ENCODE measurements around the gene AQR. TPM values are rescaled to one million over a fixed set of nuclear protein-coding genes. Genes with fewer than 3 reads are reported as not detected.

The AQR gene
- total RNA-seq, 1 donor from 2014 or later, result 38.0 TPM

DNA sequence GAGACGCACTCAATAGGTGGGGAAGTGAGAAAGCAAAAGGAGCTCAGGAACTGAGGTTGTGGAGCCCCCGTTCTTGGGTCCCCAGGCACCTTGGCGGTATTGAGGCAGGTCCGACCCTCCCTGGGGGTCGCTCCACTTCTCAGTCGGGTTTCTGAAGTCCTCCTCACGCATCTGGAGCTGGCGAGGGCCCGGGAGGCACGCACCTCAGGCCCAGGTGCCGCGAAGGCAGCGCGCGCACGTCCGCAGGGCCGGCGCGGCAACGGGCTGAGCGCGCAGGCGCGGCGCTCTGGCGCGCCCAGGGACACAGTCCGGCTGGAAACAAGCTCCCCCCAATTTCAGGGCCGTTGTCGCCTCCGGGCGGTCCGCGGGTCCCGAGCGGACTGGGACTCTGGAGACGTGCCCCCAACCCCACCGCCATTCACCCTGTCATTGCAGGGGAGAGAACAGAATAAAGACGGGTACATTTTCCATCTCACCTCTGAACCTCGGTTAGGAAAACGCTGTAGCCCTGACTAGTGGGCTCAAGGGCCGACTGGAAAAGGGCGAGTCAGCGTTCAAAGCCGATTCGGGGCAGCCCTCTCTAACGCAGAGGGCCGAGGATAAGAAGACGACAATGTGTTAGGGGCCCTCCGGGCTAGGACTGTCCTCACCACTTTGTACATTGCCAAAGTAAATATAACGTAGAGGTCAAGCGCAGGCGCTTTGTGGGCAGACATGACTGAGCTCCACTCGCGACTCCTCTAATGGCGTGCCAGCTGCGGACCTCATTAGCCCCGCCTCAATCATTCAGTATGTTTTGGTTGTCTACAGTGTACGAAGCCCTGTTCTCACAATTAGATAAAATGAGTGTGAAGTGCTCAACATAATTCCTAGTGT lies 18.7 kb upstream of the AQR start, which contains the start of gene ZNF770:
ZNF770 (minus strand) TSS at position 261 of the 876 bp plus-strand sequence. CDS start 4,853 bp downstream, outside the sequence.
- Mint-ChIP-seq H3K27me3 (no peaks in the 10 kb centered on the region), H3K9me3 (no peaks in the 10 kb centered on the region), H3K4me1 (ENCODE audit: unreplicated experiment) (peaks cover 16% of the 10 kb centered on the region), H3K36me3 (peaks cover 11% of the 10 kb centered on the region), H3K4me3 (peak within 1 kb of the TSS; percentile 98), H3K27ac (peak within 1 kb of the TSS; percentile 99)
- TF ChIP-seq, protein P1, sequence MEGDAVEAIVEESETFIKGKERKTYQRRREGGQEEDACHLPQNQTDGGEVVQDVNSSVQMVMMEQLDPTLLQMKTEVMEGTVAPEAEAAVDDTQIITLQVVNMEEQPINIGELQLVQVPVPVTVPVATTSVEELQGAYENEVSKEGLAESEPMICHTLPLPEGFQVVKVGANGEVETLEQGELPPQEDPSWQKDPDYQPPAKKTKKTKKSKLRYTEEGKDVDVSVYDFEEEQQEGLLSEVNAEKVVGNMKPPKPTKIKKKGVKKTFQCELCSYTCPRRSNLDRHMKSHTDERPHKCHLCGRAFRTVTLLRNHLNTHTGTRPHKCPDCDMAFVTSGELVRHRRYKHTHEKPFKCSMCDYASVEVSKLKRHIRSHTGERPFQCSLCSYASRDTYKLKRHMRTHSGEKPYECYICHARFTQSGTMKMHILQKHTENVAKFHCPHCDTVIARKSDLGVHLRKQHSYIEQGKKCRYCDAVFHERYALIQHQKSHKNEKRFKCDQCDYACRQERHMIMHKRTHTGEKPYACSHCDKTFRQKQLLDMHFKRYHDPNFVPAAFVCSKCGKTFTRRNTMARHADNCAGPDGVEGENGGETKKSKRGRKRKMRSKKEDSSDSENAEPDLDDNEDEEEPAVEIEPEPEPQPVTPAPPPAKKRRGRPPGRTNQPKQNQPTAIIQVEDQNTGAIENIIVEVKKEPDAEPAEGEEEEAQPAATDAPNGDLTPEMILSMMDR (conservative IDR thresholded peaks at IDR 0.05), result no peak
- DNase-seq (ENCODE audit: extremely low spot score, unreplicated experiment), result peak; percentile 89

DNA sequence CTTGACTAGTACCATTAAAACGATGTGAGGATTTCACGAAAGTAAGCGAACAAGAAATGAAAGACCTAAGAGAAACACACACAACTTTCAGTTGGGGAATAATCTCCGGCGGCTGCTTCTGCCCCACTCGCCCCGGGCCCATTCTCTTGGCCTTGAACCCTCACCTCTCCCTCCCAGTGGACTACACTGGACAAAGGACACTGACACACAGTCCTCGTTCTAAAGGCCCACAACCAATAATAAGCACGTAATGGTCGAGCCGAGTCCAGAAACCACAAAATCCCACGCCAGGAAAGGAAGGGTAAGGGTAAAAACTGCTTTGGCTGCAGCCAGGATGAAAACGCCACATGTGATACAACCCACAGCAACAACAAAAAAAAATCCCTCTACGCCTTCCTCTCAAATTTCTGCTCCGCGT lies 18.1 kb upstream of the AQR start:
- peaks cover 16% of the 10 kb centered on the region for H3K4me1 Mint-ChIP-seq (ENCODE audit: unreplicated experiment)
- peak overlapping the region; percentile 99 for H3K27ac Mint-ChIP-seq
- peaks cover 16% of the 10 kb centered on the region for H3K36me3 Mint-ChIP-seq
- no peaks in the 10 kb centered on the region for H3K27me3 Mint-ChIP-seq
- H3K9me3 Mint-ChIP-seq, result no peaks in the 10 kb centered on the region
- no peak for DNase-seq (ENCODE audit: extremely low spot score, unreplicated experiment)
- TF ChIP-seq, protein P1 (conservative IDR thresholded peaks at IDR 0.05), result no peak
- peak overlapping the region; percentile 98 for H3K4me3 Mint-ChIP-seq

DNA sequence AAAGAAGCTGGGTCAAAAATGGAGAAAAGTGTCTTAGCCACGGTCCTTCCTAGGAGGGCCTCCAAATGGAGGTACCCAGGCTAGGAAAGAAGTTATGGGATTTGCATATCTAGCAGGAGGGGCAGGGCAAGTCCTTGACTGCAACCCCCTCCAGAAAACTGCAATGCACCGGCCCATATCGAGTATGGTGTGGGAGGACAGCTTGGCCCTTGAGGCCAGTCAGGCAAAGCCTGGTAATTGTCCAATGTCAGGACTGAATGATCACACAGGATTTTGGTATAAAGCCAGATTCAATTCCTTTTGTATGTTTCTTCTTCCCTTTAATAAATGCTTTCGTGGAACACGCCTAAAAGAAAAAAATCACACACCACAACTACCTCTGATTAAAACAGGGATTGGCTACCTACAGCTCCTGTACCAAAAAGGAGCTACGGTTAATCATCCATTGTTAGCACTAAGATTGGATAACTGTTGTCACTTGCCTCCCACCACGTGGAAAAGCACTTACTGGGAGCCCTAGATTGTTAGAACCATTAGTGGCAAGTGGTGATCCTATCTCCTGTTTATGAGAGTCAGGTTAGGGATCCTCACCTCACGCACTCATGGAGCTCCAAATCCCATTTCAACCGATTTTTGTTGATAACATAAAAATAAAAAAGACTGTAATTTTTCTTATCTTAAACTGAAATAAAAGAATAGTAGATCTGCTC lies 17.4 kb upstream of the AQR start:
- H3K27me3 Mint-ChIP-seq, result no peaks in the 10 kb centered on the region
- peak overlapping the region; percentile 99 for H3K27ac Mint-ChIP-seq
- H3K4me1 Mint-ChIP-seq (ENCODE audit: unreplicated experiment), result peaks cover 16% of the 10 kb centered on the region
- H3K36me3 Mint-ChIP-seq, result peaks cover 21% of the 10 kb centered on the region
- no peak for DNase-seq (ENCODE audit: extremely low spot score, unreplicated experiment)
- TF ChIP-seq, protein P1 (conservative IDR thresholded peaks at IDR 0.05), result no peak
- no peaks in the 10 kb centered on the region for H3K9me3 Mint-ChIP-seq
- H3K4me3 Mint-ChIP-seq, result peak overlapping the region; percentile 98

DNA sequence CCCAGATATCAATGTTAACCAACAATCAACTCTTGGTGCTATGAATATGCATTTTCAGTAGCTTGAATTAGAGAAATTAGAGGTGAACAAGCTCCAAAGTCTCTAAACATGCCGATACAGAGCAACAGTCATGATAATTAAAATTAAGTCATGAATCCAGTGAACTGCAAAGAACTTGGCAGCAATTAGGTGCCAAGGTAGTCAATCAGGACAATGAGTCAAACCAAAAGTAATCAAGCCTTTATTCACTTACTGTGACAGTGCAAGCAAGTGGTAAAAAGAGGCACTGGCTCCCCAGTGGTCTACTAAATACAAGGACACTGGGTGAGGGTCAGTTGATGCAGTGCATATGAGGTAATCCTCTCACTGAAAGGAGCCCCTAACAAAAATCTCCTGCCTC lies 16.8 kb upstream of the AQR start:
- Mint-ChIP-seq H3K4me3 (peak overlapping the region; percentile 98), H3K4me1 (ENCODE audit: unreplicated experiment) (peaks cover 13% of the 10 kb centered on the region), H3K36me3 (peaks cover 24% of the 10 kb centered on the region), H3K27me3 (no peaks in the 10 kb centered on the region), H3K27ac (peak overlapping the region; percentile 99), H3K9me3 (no peaks in the 10 kb centered on the region)
- TF ChIP-seq, protein P1 (conservative IDR thresholded peaks at IDR 0.05), result no peak
- DNase-seq (ENCODE audit: extremely low spot score, unreplicated experiment), result no peak

DNA sequence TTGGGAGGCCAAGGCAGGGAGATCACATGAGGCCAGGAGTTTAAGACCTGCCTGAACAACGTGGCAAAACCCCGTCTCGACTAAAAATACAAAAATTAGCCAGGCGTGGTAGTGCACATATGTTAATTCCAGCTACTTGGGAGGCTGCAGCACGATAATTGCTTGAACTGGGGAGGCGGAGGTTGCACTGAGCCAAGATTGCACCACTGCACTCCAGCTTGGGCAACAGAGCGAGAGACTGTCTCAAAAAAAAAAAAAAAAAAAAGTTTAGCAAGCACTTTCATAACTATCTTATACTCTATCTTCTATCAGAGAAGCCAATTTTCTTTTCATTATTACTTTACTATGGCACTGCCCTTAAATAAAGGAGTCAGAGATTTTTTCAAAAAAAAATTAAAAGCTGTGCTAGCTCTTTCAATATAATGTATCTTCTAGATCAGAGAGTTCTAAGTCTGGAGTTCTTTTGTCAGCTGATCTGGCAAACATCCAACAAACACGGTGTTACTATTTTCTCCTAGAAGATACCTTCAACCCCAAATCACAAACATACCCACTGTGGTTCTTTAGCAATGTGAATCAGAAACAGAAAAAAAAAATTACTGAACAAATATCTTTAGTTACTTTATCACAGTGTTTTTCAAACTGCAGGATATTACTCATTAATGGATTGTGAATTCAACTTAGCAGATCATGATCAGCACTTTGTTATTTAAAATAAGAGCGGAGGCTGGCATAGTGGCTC lies 15.5 kb upstream of the AQR start:
- no peak for DNase-seq (ENCODE audit: extremely low spot score, unreplicated experiment)
- Mint-ChIP-seq H3K9me3 (no peaks in the 10 kb centered on the region), H3K4me3 (peak overlapping the region; percentile 78), H3K36me3 (peaks cover 24% of the 10 kb centered on the region), H3K27ac (peak overlapping the region; percentile 78), H3K4me1 (ENCODE audit: unreplicated experiment) (peaks cover 11% of the 10 kb centered on the region), H3K27me3 (no peaks in the 10 kb centered on the region)
- TF ChIP-seq, protein P1 (conservative IDR thresholded peaks at IDR 0.05), result no peak

Data from type B pancreatic cell (in vitro differentiated cells).